Astrocyte (in vitro differentiated cells and primary cell): Measurements from ENCODE around the gene BACH2. TPM values are rescaled to one million over a fixed set of nuclear protein-coding genes. Genes with fewer than 3 reads are reported as not detected.

ENCODE experiments used
- DNase-seq: peaks from one replicate; pipeline ENCODE4 v3.0.0-alpha.2; 2010; ENCODE audit warnings: low read depth
- FAIRE-seq: peaks from 2 replicates; lab custom pipeline; 2011; peaks lifted over from hg19 to GRCh38; lab: Jason Lieb, UNC
- H2AFZ ChIP-seq: 2 replicates; pipeline ENCODE4 v1.6.0; 2012; ENCODE audit warnings: low read depth, low read length, inconsistent platforms
- H3K27ac ChIP-seq: 2 replicates; pipeline ENCODE4 v1.5.1; 2011; ENCODE audit warnings: low read depth, low read length, inconsistent platforms
- H3K27me3 ChIP-seq: 2 replicates; pipeline ENCODE4 v1.6.0; 2011; ENCODE audit warnings: low read length, inconsistent platforms; ENCODE audit not compliant: insufficient read depth
- H3K36me3 ChIP-seq: 2 replicates; pipeline ENCODE4 v1.5.1; 2011; ENCODE audit warnings: low read length, inconsistent platforms; ENCODE audit not compliant: insufficient read depth
- H3K4me1 ChIP-seq: 2 replicates; pipeline ENCODE4 v1.5.1; 2011; ENCODE audit warnings: low read length, inconsistent platforms; ENCODE audit not compliant: insufficient read depth
- H3K4me2 ChIP-seq: 2 replicates; pipeline ENCODE4 v1.6.0; 2012; ENCODE audit warnings: low read length, inconsistent platforms
- H3K4me3 ChIP-seq: 2 replicates; pipeline ENCODE4 v1.5.1; 2011; ENCODE audit warnings: low read depth, mild to moderate bottlenecking, low read length, inconsistent platforms; ENCODE audit not compliant: insufficient read depth
- H3K79me2 ChIP-seq: 2 replicates; pipeline ENCODE4 v1.6.0; 2012; ENCODE audit warnings: mild to moderate bottlenecking, low read length, inconsistent platforms; ENCODE audit not compliant: insufficient read depth
- H3K9ac ChIP-seq: 2 replicates; pipeline ENCODE4 v1.6.0; 2012; ENCODE audit warnings: mild to moderate bottlenecking, low read length, inconsistent platforms
- H3K9me3 ChIP-seq: 2 replicates; pipeline ENCODE4 v1.5.1; 2012; ENCODE audit warnings: low read depth, mild to moderate bottlenecking, low read length, inconsistent platforms; ENCODE audit not compliant: insufficient read depth
- H4K20me1 ChIP-seq: 2 replicates; pipeline ENCODE4 v1.6.0; 2012; ENCODE audit warnings: low read length, inconsistent platforms; ENCODE audit not compliant: insufficient read depth
- H3K27ac Mint-ChIP-seq: one replicate; pipeline ENCODE4 v1.8.0; 2021; ENCODE audit warnings: mild to moderate bottlenecking, mixed read lengths; ENCODE audit not compliant: unreplicated experiment
- H3K27me3 Mint-ChIP-seq: one replicate; pipeline ENCODE4 v1.8.0; 2021; ENCODE audit warnings: low read depth, mixed read lengths; ENCODE audit not compliant: unreplicated experiment
- H3K36me3 Mint-ChIP-seq: one replicate; pipeline ENCODE4 v1.8.0; 2021; ENCODE audit warnings: low read depth, mixed read lengths; ENCODE audit not compliant: unreplicated experiment
- H3K4me1 Mint-ChIP-seq: one replicate; pipeline ENCODE4 v1.8.0; 2021; ENCODE audit warnings: low read depth, mixed read lengths; ENCODE audit not compliant: unreplicated experiment
- H3K4me3 Mint-ChIP-seq: one replicate; pipeline ENCODE4 v1.8.0; 2021; ENCODE audit warnings: mild to moderate bottlenecking, moderate library complexity, mixed read lengths; ENCODE audit not compliant: unreplicated experiment
- H3K9me3 Mint-ChIP-seq: one replicate; pipeline ENCODE4 v1.8.0; 2021; ENCODE audit warnings: mild to moderate bottlenecking, mixed read lengths; ENCODE audit not compliant: unreplicated experiment
- CTCF ChIP-seq: IDR thresholded peaks from 2 replicates; pipeline ENCODE4 v1.5.1; 2011; ENCODE audit warnings: low read depth, mild to moderate bottlenecking, inconsistent platforms, low read length, moderate library complexity; ENCODE audit not compliant: insufficient read depth
- EZH2 ChIP-seq: IDR thresholded peaks from 2 replicates; pipeline ENCODE4 v1.6.1; 2012; ENCODE audit warnings: mild to moderate bottlenecking, low read length, inconsistent platforms; ENCODE audit not compliant: insufficient read depth
- total RNA-seq: library from RNA; stranded (reverse); gene quantifications from 2 replicates; pipeline ENCODE4 v1.2.1, GENCODE V29; 2021

BACH2 gene
- total RNA-seq, 1 donor from 2014 or later = 17.5 TPM

- Mint-ChIP-seq H3K4me3 (no peak overlapping the region), H3K9me3 (peaks cover 5% of the 10 kb centered on the region), H3K36me3 (peaks cover 3% of the 10 kb centered on the region), H3K27me3 (no peaks in the 10 kb centered on the region), H3K4me1 (peaks cover 21% of the 10 kb centered on the region), H3K27ac (no peak overlapping the region)
- H3K9ac ChIP-seq = peak overlapping the region; percentile 90
- peak overlapping the region; percentile 97 for H3K27ac ChIP-seq
- no peaks in the 10 kb centered on the region for H3K27me3 ChIP-seq
- TF ChIP-seq EZH2 (no peak), CTCF (no peak)
- no peaks in the 10 kb centered on the region for H3K36me3 ChIP-seq
- no peaks in the 10 kb centered on the region for H4K20me1 ChIP-seq
- no peak overlapping the region for H2AFZ ChIP-seq
- H3K9me3 ChIP-seq = no peaks in the 10 kb centered on the region
- H3K4me3 ChIP-seq = peak overlapping the region; percentile 37
- FAIRE-seq = peak; percentile 59
- no peak for DNase-seq
- H3K4me1 ChIP-seq = peaks cover 47% of the 10 kb centered on the region
- H3K4me2 ChIP-seq = peak overlapping the region; percentile 79
- H3K79me2 ChIP-seq = no peaks in the 10 kb centered on the region
Measured at GRCh38 chr6:90217506-90218127, 79.0 kb downstream of the BACH2 start.

- Histone ChIP-seq H3K9ac (peak overlapping the region; percentile 32), H3K9me3 (no peaks in the 10 kb centered on the region), H3K4me3 (no peak overlapping the region), H3K4me1 (peaks cover 47% of the 10 kb centered on the region), H2AFZ (peak overlapping the region; percentile 8), H4K20me1 (no peaks in the 10 kb centered on the region), H3K79me2 (no peaks in the 10 kb centered on the region), H3K36me3 (no peaks in the 10 kb centered on the region), H3K4me2 (peak overlapping the region; percentile 51), H3K27me3 (no peaks in the 10 kb centered on the region), H3K27ac (peak overlapping the region; percentile 97)
- no peaks in the 10 kb centered on the region for H3K9me3 Mint-ChIP-seq
- TF ChIP-seq CTCF (no peak), EZH2 (no peak)
- FAIRE-seq (no peak), DNase-seq (peak; percentile 84)
- peaks cover 19% of the 10 kb centered on the region for H3K4me1 Mint-ChIP-seq
- H3K36me3 Mint-ChIP-seq = no peaks in the 10 kb centered on the region
- H3K27me3 Mint-ChIP-seq = no peaks in the 10 kb centered on the region
- H3K27ac Mint-ChIP-seq = no peak overlapping the region
- no peak overlapping the region for H3K4me3 Mint-ChIP-seq
Measured at GRCh38 chr6:90216072-90216977, 80.3 kb downstream of the BACH2 start.
